HCEC 1CT (cell line): ENCODE data around the gene PPM1F.

ENCODE experiments used
- DNase-seq: peaks from one replicate; pipeline ENCODE4 v3.0.0-alpha.2; 2017

Gene PPM1F

DNA sequence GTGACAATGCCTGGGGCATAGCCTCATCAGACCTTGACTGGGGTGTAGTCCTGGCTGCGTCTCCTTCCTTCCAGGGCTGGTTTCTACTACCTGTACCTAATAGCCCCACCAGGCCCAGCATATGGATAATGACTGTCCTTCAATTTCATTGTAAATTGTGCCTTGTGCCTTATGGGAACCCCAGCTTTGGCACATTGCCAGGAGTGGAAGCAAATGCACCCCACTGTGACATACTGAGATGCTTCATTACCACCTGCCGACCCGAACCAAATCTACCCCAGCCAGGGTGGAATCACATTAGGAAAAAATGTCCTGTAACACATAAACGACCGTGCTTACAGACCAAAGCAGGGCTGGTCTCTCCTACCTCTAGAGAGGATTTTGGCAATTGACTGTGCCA is 22.6 kb upstream of the PPM1F start:
- no peak for DNase-seq

DNA sequence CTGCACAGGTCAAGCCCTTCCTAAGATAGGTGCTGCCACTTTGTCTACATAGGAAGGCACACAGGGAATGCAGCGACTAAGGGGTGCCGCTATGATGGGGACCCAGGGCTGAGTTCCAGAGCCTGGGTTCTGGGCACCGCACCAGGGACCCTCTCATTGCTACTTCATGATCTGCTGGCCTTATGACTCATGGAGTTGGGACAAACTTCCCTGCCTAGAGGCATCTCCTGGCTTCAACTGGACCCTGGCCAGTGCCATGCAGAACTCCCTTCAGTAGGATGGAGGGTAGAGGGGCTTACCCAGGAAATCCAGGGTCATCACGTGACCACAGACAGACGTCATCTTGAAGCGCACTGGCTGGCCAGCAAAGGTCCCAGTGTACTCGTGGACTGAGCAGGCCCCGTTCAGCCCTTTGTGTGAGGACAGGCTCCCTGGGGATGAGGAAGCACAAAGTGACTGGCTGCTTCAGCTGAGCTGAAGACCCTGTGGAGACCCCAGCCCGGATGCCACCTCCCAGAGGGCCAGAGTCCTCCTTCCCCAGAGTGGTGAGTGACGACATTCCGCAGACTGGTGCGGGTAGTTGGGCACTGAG is 21.5 kb upstream of the PPM1F start:
- no peak for DNase-seq

DNA sequence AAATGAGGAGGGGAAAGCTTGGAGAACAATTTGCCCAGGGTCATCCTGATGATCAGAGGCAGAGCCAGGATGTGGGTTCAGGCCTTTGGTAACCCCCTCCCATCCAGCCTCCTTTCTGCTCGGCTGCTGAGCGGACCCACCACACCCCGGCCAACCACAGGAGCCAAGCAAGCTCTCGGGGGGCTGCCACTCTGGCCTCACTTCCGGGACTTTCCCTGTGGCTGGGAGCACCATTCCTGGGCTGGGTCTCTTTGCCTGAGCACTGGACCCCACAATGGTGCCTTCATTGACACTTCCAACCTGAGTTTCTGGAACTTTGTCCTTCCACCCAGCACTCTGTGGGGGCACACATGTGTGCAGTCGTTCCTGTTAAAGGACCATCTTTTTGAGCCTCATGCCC is 20.2 kb upstream of the PPM1F start:
- DNase-seq: no peak

DNA sequence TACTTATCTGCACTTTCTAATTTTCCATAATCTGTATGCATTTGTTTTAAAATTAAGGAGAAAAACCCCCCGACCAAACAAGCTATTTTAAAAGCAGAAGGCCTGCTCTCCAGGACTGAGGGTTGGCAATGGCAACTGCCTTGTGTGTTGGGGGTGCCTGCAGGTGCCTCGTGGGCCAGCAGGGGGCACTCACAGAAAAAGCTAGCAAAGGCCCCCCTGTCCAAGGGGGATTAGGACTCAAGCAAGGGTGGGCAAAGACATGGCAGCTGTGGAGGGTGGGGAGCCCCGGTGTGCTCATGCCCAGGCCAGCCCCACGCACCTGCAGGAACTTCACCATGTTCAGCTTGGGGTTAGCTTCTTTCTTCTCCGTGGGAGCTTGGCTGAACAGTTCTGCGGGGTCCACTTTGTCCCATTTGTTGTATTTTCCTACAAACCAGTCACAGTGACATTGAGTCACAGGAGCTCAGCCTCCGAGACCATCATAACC is 19.7 kb upstream of the PPM1F start:
- peak; percentile 10 for DNase-seq

DNA sequence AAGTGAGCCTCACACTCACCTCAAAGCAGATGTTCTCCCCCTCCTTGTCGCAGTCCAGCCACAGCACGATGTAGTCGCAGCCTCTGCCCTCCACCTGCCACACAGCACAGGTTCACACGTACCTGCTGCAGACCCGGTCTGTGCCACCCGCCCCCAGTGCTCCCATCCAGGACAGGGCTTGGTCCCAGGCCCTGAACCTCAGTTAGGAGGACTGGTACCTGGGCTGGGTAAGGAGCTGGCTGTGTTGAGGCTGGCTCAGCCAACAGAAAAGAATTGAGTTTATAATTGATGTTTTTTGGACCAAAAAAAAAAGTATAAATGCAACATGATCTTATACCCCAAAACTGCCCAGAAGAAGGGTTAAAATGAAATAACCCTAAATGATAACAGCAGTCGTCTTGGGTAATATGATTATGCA is 19.2 kb upstream of the PPM1F start:
- DNase-seq: no peak

DNA sequence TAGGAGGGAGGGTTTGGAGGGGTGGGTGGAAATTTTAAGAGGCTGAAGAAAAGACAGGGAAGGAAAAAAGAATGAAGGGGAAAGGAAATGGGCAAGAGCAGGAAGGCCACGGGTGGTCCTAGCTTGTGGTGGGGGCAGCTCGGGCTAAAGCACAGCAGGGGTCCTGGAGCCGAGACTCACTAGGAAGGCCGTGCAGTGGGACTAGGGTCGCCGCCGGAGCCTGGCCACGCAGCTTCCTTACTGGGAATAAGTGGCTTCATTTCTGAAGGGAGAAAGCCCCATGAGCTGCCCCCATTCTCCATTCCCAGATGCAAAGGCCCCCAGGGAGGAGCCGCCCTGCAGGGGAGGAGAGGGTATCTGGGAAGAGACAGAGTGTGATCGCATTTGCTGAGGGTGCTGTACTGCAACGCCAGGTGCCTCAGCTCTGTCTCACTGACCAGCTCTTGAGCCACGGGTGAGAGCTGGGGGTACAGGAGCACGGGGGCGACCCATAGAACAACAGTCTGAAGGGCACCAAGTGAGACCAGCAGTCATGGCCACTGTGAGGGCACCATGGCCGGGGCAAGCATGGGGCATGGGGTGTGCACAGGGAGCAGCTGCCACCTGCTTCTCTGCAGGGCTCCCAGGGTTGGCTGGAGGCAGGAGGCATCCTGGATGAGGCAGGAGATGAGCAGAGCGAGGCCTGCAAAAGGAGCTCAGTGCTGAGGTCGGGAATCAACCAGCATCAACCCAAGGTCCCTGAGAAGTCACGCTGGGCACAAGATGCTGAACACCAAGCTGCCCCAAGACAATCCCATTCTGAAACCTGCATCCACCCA is 18.4 kb upstream of the PPM1F start:
- no peak for DNase-seq

DNA sequence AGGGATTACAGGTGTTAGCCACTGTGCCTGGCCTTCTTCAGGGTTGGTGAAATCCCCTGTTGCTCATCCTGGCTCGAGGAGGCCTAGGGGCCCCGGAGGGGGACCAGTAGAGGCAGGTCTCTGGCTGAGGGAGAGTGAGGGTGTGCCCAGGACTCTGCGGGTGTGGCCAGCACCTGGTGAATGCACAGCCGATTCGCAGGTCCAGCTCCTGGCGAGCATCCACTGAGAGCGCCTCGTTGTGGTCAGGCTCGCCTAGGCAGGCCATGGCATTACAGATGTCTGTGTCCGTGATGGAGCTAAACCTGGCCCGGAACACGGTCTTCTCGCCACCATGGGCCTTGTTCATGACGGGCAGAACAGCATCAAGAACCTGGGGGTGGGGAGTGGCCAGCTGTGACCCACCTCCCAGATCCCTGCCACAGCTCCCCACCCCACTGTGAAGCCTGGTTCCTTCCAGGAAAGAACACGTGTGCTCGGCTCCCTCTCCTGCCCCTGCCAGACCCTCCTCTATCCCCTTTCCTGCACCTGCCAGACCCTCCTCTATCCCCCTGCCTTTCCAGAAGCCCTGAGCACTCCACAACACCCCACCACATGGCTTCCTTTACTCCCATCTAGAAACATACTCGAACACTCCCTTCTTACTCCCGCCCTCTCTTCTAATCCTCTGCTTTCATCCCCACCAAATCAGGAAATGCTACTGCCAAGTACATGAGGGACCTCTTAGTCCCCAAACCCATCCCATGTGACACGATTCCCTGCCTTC is 17.6 kb upstream of the PPM1F start:
- no peak for DNase-seq

DNA sequence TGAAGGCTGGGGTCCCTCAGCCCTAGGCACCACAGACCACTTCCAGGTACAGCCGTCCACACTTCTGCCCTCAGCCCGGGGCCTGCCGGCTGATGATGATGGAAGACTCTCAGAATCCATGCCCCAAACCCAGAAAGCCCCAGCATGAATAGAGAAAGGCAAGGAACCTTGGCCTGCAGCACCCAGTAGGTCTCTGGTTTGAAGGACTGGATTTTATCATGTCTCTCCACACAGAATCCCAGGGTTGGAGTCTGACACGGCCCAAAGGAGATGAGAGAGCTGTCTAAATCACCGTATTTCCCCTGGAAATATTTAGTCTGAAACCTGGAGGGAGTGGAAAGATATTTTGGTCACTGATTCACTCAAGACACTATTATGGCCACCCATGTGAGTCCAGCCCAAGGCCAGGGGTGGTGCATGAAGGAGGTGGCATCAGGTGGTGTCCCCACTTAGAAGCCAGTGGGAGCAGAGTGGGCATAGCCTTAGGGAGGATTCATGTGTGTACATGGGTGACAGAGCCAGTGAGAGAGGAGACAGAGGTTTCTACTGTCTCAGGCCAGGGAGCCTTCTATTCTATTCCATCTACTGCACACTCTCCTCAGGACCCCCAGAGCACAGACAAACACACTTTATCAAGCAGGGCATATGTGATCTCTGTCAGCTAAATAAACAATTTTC is 15.9 kb upstream of the PPM1F start:
- DNase-seq: no peak

DNA sequence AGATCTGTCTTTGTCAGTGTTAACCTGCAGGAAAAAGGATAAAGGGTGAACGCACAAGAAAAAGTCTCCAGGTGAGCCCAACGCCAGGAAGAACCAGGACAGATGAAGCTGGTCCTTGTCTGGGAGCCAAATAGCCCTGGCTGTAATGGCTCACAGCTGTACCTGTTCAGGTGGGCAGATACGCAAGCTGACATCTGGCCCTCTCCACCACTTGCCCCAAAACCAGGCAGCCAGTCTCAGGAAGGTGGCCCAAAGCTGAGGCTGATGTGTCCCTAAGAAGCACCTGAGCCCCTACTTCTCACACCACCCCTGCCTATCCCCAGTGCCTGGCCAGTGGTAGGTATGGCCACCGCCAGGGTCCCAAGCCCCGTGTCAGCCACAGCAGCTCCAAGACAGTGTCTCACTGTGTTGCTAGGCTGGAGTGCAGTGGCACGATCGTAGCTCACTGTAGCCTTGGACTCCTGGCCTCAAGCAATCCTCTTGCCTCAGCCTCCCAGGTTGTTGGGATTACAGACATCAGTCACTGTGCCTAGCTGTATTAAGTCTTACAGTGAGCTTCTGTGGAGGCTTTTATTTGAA is 15.1 kb upstream of the PPM1F start:
- no peak for DNase-seq

DNA sequence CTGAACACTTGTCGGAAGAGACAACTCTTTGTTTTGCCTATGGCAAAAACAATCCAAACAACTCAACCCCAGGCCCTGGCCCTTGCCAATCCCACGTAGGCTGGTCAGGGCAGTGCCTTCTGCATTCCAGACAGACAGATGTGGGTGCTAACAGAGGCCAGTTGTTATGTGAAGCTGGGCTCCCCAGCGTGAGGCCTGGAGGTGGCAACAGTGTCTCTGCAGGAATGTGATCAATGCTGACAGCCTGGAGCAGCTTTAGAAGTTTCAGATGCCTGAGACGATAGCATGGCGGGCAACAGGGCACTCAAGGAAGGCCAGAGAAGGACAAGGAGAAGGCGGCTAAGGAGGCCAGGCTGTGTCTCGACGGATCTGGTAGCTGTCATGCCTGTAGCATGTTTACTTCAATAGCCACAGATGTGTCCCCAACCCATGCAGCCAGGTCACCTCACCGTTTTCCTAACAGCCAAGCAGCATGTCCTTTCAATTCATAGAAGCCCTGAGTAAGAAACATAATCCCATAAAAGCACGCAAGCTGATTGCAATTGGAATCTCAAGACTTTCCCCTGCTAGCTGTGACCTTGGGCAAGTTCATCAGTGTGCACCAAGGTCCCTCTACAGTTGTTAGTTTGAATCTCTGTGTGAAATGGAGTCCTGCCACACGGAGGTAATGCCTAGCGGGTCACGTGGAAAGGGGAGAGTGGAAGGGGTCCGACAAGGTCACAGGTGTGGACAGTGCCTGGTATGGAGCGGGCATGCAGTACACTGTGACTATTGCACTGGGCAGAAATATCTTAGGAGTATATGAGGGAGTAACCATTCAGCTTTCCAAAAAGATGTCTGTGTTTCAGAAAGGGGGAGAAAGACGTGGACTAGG is 14.2 kb upstream of the PPM1F start:
- no peak for DNase-seq

DNA sequence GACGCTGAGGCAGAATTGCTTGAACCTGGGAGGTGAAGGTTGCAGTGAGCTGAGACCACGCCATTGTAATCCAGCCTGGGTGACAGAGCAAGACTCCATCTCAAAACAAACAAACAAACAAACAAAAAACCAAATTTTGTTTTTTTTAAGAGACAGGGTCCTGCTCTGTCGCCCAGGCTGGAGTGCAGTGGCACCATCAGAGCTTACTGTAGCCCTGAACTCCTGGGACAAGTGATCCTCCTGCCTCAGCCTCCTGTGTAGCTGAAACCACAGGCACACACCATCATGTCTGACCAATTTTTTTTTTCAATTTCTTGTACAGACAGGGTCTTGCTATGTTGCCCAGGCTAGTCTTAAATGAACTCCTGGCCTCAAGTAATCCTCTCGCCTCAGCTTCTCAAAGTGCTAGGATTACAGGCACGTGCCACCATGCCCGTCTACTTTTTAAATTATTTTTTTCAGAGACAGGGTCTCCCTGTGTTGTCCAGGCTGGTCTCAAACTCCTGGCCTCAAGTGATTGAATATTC is 13.2 kb upstream of the PPM1F start:
- no peak for DNase-seq

DNA sequence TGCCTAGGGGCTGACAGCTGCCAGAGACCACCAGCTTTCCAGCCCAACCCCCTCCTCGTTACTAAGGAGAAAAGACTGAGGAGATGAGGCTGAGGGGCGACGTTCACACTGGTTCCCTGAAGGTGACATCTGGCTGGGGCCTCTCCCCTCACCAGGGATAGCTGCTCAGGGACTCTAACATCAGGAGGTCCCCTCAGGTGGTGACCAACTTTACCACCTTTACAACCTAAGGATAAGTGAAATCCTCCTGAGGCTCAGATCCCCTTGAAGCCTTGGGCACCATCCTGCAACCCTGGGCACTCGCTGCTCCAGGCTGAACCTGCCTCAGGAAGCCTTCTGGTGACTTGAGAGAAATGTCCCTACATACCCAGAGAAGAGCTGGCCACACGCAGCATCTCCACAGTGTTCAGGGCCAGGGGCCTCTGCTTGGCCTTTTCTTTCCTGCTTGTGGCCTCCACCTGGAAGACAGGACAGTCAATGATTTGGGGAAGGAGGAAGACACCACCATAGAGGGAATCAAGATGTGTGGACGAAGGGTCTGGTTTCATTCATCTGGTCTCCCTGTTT is 12.4 kb upstream of the PPM1F start:
- no peak for DNase-seq

DNA sequence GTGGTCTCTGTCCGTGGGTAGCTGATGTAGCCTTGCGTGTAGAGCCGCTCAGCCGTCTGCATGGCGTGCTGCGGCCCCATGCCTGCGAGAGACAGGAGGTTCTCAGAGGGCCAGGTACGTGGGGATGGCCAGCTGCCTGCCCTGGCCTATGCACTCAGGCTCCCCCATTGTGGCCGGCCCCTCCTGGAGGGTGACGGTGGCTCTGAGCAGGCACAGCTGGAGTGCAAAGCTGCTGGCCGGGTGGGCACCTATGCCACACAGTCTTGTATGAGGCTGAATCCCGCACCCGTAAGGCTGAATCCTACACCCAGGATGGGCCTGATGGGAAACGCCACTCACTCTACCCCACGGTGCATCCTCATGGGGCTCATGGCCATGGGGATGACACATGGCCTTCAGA is 11.6 kb upstream of the PPM1F start:
- no peak for DNase-seq

DNA sequence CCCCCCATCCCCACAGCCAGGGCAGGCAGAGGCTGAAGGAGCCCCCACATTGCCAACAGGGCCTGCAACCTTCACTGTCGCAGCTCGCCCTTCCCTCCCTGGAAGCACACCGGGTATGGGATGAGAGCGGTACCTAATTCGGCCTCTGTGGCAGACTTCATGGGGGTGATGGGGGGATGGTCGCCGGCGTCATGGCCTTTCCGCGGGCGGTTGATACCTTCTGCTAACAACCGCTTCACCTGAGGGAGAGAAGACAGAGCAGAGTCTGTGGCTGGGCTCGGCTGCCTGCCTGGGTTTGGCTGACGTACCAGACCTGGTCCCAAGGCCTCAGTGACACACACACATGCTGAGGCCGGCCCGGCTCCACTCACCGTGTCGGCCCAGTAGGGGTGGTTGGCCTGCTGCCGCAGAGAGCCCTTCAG is 11.2 kb upstream of the PPM1F start:
- no peak for DNase-seq

DNA sequence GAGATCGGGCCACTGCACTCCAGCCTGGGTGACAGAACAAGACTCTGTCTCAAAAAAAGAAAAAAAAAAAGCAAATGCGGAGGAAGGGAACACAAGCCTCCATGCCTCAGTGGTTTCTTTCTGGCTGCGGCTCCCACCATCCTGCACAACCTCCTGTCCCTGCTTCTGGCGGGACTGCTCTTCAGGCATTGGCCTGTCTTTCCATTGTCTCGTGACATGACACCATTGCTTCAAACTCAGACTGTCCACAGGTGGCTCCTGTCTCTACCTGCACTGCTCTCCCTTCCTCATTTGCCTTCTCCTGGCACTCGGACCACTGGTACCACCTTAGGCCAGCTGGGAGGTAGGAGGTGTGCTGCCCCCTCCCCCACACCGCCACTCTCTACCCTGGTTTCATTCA is 10.6 kb upstream of the PPM1F start:
- DNase-seq: no peak

DNA sequence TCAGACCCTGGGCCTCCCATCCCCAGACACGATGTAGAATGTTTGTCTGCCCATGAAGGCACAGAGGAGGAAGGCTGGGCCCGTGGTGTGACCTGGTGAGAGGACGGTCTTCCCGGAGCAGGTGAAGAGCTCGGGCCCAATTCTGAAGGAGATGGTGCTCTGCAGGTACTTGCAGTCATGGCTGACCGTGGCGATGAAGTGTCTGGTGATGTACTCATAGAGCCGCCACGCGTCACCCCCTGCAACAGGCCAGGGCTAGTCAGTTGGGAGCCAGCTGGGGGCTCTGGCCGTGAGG is 10.0 kb upstream of the PPM1F start:
- DNase-seq: no peak

DNA sequence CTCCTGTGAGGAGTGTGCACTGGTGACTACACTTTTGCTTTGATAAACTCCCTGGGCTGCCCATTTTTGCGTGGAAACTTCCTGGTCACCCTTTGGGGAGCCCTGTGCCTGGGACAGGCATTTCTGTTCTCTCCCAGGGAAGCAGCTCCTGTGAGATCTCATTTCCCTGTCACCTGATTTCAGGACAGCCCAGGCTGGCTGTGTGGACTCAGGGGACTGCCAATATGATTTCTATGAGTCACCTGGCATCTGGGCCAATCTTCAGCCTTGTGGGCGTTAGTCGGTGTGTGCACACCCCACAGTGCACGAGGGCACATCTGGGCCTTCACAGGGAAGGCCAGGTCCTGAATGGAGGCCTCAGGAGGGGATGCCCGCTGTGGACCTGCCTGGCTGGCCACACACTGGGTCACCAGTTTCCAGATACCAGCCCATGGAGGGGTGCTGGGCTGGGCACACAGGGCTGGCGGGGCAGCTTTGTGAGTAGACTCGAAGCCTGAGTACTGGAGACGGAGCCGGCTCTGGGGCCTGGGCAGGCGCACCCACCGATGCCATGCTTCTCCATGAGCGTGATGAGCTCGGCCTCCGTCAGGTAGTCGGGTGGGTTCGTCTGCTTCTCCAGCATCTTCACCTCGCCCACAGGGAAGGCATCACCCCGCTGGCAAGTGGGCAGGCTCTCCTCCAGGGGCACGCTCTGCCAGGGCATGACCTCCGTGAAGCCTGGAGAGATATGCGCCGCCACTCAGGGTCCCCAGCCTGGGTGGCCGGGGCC is 9.4 kb upstream of the PPM1F start:
- DNase-seq: peak; percentile 16

DNA sequence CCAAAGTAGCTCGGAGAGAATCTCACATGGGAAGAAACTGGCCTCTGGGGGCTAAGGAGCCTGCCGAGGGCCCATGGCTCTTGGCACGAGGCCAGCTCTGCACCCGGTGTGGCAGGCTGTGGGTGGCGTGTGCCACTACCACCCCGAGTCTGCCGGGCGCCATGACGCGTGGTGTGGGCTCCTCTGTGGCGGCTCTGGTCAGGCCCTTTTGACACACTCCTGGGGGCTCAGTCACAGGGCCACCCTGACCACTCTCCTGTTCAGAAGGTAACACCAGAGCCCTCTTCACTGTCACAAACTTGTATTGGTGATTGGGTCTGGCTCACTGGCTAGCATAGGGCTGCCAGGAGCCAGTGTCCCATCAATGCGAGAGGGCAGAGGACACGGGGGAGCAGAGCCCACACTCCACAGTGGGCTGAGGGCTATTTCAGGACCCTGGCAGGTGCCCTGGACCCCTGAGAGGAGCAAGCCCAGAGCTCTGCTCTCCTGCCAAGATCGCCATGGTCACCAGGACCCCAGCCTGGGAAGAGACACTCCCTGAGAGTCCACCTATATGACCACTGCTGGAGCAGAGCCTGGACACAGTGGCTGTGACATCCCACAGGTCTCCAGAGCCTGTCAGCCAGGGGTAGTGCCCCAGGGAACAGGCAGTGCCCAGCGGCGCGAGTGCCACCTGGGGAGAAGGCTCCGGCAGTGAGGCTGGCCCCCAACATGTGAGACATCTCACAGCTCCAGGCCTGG is 8.6 kb upstream of the PPM1F start:
- DNase-seq: no peak

DNA sequence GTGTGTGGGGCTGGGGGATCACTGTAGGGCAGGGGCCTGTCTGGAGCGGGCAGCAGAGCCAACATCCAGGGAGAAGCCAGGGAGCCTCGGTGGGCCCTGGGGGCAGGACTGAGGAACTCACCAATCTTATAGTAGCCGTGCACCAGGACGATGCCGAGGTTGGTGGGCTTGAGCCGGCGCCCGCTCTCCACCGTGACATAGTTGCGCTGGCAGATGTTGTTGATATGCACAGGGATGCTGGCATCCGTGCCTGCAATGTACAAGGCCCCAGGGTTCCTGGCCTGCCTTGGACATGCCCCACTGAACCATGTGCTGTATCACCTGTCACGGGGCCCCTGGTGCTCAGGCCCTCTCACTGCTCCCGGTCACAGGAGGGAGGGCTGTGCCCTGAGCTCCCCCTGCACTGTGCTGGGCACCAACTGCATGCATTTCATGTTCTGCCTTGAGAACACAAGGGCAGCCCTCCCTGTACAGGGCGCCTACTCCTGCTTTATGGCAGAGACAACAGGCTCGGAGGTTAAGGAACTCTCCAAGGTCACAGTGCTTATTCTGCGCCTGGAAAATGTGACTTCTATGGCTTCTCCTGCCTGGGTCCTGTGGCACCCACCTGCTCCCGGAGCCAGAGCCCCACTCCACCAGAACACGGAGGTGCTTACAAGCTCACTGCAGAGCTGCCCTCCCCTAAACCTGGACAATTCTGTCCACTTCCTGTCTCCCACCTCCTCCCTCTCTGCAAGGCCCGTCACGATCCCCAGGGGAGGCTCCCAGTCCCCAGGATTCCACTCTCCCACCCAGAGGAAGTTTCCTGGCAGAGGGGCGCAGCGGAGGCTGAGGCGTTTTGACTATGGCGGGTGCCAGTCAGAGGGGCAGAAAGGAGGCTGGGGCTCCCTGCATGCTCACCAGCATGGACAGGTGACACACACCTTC is 7.8 kb upstream of the PPM1F start:
- no peak for DNase-seq
